Activated naive CD4-positive, alpha-beta T cell (primary cell): ENCODE data around the gene CYP4A11.
"Not testable (repeated sequence)": the region's sequence is repeated elsewhere in the genome, so short reads cannot be mapped to it uniquely, and the experiment has no call there.

Experiments
- DNase-seq, 4 experiments: peaks; one replicate each; lab custom pipeline; 2025; lab: John Stamatoyannopoulos, UW

The CYP4A11 gene

GRCh38 chr1:46941135-46941694 is at the start of gene CYP4A11:
Gene CYP4A11 (minus strand): TSS chr1:46941476. CDS start chr1:46941433, 43 bp downstream.
- DNase-seq = no peak

- not testable (repeated sequence) for DNase-seq
These were observed 49.3 kb upstream of the CYP4A11 start for GRCh38 chr1:46990541-46990940.

GRCh38 chr1:46983830-46984586 is 42.7 kb upstream of the CYP4A11 start:
- no peak for DNase-seq

- DNase-seq = no peak
These were observed 42.0 kb upstream of the CYP4A11 start for GRCh38 chr1:46983166-46983829.

GRCh38 chr1:46969014-46969619 is 27.8 kb upstream of the CYP4A11 start:
- DNase-seq = no peak

- not testable (repeated sequence) for DNase-seq
These were observed 21.0 kb upstream of the CYP4A11 start for GRCh38 chr1:46962272-46962671.

- DNase-seq = no peak
These were observed 19.9 kb upstream of the CYP4A11 start for GRCh38 chr1:46961066-46961758.

GRCh38 chr1:46960250-46960649 is 19.0 kb upstream of the CYP4A11 start:
- DNase-seq = no peak

GRCh38 chr1:46955116-46955515 is 13.8 kb upstream of the CYP4A11 start:
- not testable (repeated sequence) for DNase-seq

- DNase-seq = not testable (repeated sequence)
These were observed 12.6 kb upstream of the CYP4A11 start for GRCh38 chr1:46953847-46954246.

GRCh38 chr1:46949417-46949666 is 8.1 kb upstream of the CYP4A11 start:
- not testable (repeated sequence) for DNase-seq

- no peak for DNase-seq
These were observed 7.5 kb upstream of the CYP4A11 start for GRCh38 chr1:46948629-46949416.

GRCh38 chr1:46947706-46948105 is 6.4 kb upstream of the CYP4A11 start:
- not testable (repeated sequence) for DNase-seq

- no peak for DNase-seq
These were observed 810 bp upstream of the CYP4A11 start for GRCh38 chr1:46942086-46942485.

GRCh38 chr1:46940307-46940706 is 969 bp downstream of the CYP4A11 start:
- DNase-seq = no peak

- no peak for DNase-seq
These were observed 4.0 kb downstream of the CYP4A11 start for GRCh38 chr1:46937270-46937669.

- DNase-seq = no peak
These were observed 4.5 kb downstream of the CYP4A11 start for GRCh38 chr1:46936788-46937187.

- not testable (repeated sequence) for DNase-seq
These were observed 6.4 kb downstream of the CYP4A11 start for GRCh38 chr1:46934852-46935251.

- DNase-seq = not testable (repeated sequence)
These were observed 9.3 kb downstream of the CYP4A11 start for GRCh38 chr1:46932020-46932419.

GRCh38 chr1:46931151-46931550 is 10.1 kb downstream of the CYP4A11 start:
- no peak for DNase-seq

- DNase-seq = no peak
These were observed 13.9 kb downstream of the CYP4A11 start for GRCh38 chr1:46927249-46927835.
